Ovary (tissue), 3 donors: ENCODE results near the gene ABCC5.

ENCODE experiments used
- CTCF ChIP-seq, 3 donors: fragments of 450-650 bp in 2 of 3; fragments of 200-600 bp in 1 of 3; IDR thresholded peaks; one replicate each; pipeline versions ENCODE4 v1.5.1 to v1.8.0; 2016 to 2022; ENCODE audit warnings: antibody characterized with exemption in 3 of 3, mild to moderate bottlenecking in 1 of 3
- POLR2A ChIP-seq: fragments of 450-650 bp; IDR thresholded peaks from one replicate; pipeline ENCODE4 v1.6.1; 2017; ENCODE audit warnings: antibody characterized with exemption, mild to moderate bottlenecking, moderate library complexity
- donor health status: DM: no; HTN: no; CAD: no.

GRCh38 chr3:184030536-184030935 is 12.9 kb upstream of the ABCC5 start:
- no peak for TF ChIP-seq POLR2A
- no peak for TF ChIP-seq CTCF (IDR thresholded peaks at IDR 0.05)
